Tibial artery (tissue), 4 donors: Measurements from ENCODE around the gene MSRB3.

Experiments used
- DNase-seq, 2 donors: peaks; one replicate each; pipeline ENCODE4 v3.0.0-alpha.2; 2019
- H3K27ac ChIP-seq, 2 donors: fragments of 200-600 bp; sonication (generic) in 1 of 2; 1 replicate in 1 of 2; 2 replicates in 1 of 2; pipeline ENCODE4 v1.5.1; 2018 to 2019; ENCODE audit warnings: mild to moderate bottlenecking in 1 of 2
- H3K27me3 ChIP-seq, 2 donors: fragments of 200-600 bp; sonication (generic) in 1 of 2; one replicate each; pipeline versions ENCODE4 v1.5.1 to v1.6.0; 2016 to 2019
- H3K36me3 ChIP-seq, 3 donors: fragments of 200-600 bp; sonication (generic) in 2 of 3; one replicate each; pipeline ENCODE4 v1.5.1; 2016 to 2019; ENCODE audit warnings: mild to moderate bottlenecking in 2 of 3
- H3K4me1 ChIP-seq, 4 donors: fragments of 200-600 bp; sonication (generic) in 2 of 4; 1 replicate in 3 of 4; 2 replicates in 1 of 4; pipeline ENCODE4 v1.5.1; 2016 to 2019
- H3K4me3 ChIP-seq, 2 donors: fragments of 200-600 bp; sonication (generic) in 1 of 2; 1 replicate in 1 of 2; 2 replicates in 1 of 2; pipeline ENCODE4 v1.5.1; 2018 to 2019; ENCODE audit warnings: mild to moderate bottlenecking in 2 of 2
- H3K9me3 ChIP-seq, 3 donors: fragments of 200-600 bp; sonication (generic) in 1 of 3; one replicate each; pipeline ENCODE4 v1.5.1; 2016 to 2019
- CTCF ChIP-seq, 2 experiments: fragments of 200-600 bp in 1 of 2; fragments of 450-650 bp in 1 of 2; IDR thresholded peaks; one replicate each; pipeline ENCODE4 v1.5.1; 2017 to 2019; ENCODE audit warnings: antibody characterized with exemption in 2 of 2, mild to moderate bottlenecking in 1 of 2, moderate library complexity in 1 of 2
- intact Hi-C: fragments of 100-400 bp; cut with DNase I; formaldehyde crosslinking; loops from one replicate; pipeline ENCODE4 v1.15.0; 2023; ENCODE audit warnings: low total_unique reads

MSRB3 gene

GRCh38 chr12:65368055-65368454 is 89.6 kb downstream of the MSRB3 start:
- no peak for TF ChIP-seq CTCF (IDR thresholded peaks at IDR 0.05)

GRCh38 chr12:65372574-65372973 is 94.1 kb downstream of the MSRB3 start:
- H3K4me1 ChIP-seq = no peaks in the 10 kb centered on the region
- DNase-seq = no peak
- no peaks in the 10 kb centered on the region for H3K9me3 ChIP-seq
- no peak for TF ChIP-seq CTCF (IDR thresholded peaks at IDR 0.05)
- intact Hi-C loops = no loop called here
- H3K27me3 ChIP-seq = no peaks in the 10 kb centered on the region
- H3K4me3 ChIP-seq = no peak overlapping the region
- no peak overlapping the region for H3K27ac ChIP-seq
- H3K36me3 ChIP-seq = peaks cover 0 to 8% (median 0%) of the 10 kb centered on the region in 3 donors

More at GRCh38 chr12:65368055-65368454, 89.6 kb downstream of the MSRB3 start:
- Histone ChIP-seq H3K9me3 (no peaks in the 10 kb centered on the region), H3K27ac (no peak overlapping the region), H3K27me3 (no peaks in the 10 kb centered on the region), H3K4me3 (no peak overlapping the region), H3K4me1 (peaks cover 0 to 23% (median 6%) of the 10 kb centered on the region in 4 donors), H3K36me3 (no peaks in the 10 kb centered on the region)
- no peak for DNase-seq
- intact Hi-C loops = no loop called here

GRCh38 chr12:65384240-65384639 is 105.8 kb downstream of the MSRB3 start:
- DNase-seq = no peak
- Histone ChIP-seq H3K4me3 (no peak overlapping the region), H3K27me3 (no peaks in the 10 kb centered on the region), H3K36me3 (peaks cover 0 to 1% (median 0%) of the 10 kb centered on the region in 3 donors), H3K9me3 (no peaks in the 10 kb centered on the region), H3K4me1 (no peaks in the 10 kb centered on the region), H3K27ac (no peak overlapping the region)
- intact Hi-C loops = no loop called here
- TF ChIP-seq CTCF (IDR thresholded peaks at IDR 0.05) = no peak

GRCh38 chr12:65387396-65387795 is 108.9 kb downstream of the MSRB3 start:
- intact Hi-C loops = no loop called here
- Histone ChIP-seq H3K36me3 (no peaks in the 10 kb centered on the region), H3K9me3 (no peaks in the 10 kb centered on the region), H3K4me3 (no peak overlapping the region), H3K27ac (no peak overlapping the region), H3K27me3 (no peaks in the 10 kb centered on the region), H3K4me1 (peaks cover 0 to 8% (median 0%) of the 10 kb centered on the region in 4 donors)
- no peak for TF ChIP-seq CTCF (IDR thresholded peaks at IDR 0.05)
- no peak for DNase-seq

- DNase-seq = no peak
- Histone ChIP-seq H3K9me3 (peaks cover 0 to 2% (median 1%) of the 10 kb centered on the region in 3 donors), H3K27me3 (no peaks in the 10 kb centered on the region), H3K4me3 (no peak overlapping the region), H3K27ac (no peak overlapping the region), H3K36me3 (peaks cover 0 to 4% (median 3%) of the 10 kb centered on the region in 3 donors), H3K4me1 (peaks cover 0 to 13% (median 0%) of the 10 kb centered on the region in 4 donors)
- intact Hi-C loops = no loop called here
- TF ChIP-seq CTCF (IDR thresholded peaks at IDR 0.05) = no peak
These were observed 111.0 kb downstream of the MSRB3 start for GRCh38 chr12:65389436-65389835.

GRCh38 chr12:65391711-65392110 is 113.2 kb downstream of the MSRB3 start:
- Histone ChIP-seq H3K27ac (no peak overlapping the region), H3K36me3 (peaks cover 0 to 14% (median 14%) of the 10 kb centered on the region in 3 donors), H3K27me3 (no peaks in the 10 kb centered on the region), H3K4me3 (no peak overlapping the region), H3K4me1 (peaks cover 0 to 13% (median 0%) of the 10 kb centered on the region in 4 donors), H3K9me3 (peaks cover 0 to 10% (median 8%) of the 10 kb centered on the region in 3 donors)
- intact Hi-C loops = no loop called here
- no peak for TF ChIP-seq CTCF (IDR thresholded peaks at IDR 0.05)
- DNase-seq = no peak
